HG03066 (cell line): ENCODE data around the gene DMXL1.
A peak's percentile ranks its signal among the peaks of the same experiment; 100 is the strongest.

Experiments
- ATAC-seq: cut with Tn5 transposase; IDR thresholded peaks from one replicate; pipeline ENCODE4 v1.9.1; 2021; ENCODE audit warnings: low read depth; ENCODE audit not compliant: unreplicated experiment

DMXL1 gene

DNA sequence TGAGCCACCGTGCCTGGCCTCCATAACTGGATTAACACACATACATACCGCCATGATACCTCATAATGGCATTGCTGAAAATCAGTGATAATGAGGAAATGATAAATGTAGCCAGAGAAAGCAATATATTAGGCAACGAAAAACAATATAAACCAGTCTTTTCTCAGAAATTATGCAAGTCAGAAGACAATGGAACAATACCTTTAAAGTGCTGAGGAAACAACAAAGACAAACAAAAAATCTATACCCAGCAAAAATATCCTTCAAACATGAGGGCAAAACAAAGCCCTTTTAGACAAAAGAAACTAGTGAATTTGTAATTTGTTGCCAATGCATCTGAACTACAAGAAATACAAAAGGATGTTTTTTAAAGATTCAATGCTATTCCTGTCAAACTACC is 186.7 kb downstream of the DMXL1 start:
- ATAC-seq, result no peak

DNA sequence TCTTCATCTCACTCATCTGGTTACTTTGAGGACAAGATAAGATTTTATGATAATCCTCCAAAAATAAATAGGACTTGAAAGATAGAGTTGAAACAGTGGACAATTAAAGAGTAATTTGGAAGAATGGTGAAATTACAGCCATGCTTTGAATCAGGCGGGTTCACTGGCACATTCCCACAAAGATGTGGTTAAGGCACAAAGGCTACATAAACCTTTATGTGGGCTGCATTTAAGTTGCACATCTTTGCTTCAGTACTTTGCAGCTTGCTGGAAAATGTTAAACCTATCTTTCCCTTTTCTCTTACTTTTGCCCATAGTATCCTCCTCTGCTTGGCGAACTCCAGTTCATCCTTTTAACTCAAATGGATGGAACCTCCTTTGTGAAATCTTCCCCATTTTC is 192.8 kb downstream of the DMXL1 start:
- no peak for ATAC-seq

DNA sequence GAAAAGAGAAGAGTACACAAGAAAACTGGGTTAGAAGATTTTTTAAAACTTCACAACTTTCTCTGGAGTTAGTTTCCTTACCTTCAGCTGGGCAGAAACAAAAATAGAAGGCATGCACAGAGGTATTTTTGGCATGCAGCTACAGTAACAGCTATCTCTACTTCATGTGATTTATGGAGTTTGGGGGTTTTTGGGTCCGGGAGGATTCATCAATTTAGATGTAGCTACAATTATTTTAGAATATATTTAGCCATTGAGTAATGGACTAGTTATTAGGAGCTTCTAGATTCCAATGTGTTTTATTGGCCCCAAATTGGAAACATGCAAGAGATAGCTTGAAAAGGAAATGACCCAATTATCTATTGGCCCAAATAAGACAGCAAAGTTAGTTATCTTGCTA is 193.3 kb downstream of the DMXL1 start:
- ATAC-seq, result no peak

DNA sequence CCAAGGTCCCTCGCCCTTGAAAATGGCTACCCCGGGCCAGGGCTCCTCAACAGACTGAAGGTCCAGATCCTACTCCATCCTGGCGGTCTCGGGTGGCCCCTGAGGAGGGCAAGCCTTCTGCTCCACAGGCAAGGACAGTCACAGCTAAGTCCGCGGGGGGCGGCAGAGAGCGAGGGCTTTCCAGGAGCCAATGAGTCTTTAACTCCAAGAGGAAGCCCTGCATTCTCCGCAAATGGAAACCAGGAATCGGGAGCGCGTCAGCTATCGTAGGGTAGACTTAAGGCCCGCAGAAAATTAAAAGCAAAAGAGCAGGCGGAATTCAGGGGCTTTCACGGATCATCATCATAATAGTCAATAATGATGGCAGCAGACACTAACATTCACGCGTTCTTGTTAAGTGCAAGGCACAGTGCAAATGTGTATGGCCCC is 197.1 kb downstream of the DMXL1 start:
- ATAC-seq, result peak; percentile 73

DNA sequence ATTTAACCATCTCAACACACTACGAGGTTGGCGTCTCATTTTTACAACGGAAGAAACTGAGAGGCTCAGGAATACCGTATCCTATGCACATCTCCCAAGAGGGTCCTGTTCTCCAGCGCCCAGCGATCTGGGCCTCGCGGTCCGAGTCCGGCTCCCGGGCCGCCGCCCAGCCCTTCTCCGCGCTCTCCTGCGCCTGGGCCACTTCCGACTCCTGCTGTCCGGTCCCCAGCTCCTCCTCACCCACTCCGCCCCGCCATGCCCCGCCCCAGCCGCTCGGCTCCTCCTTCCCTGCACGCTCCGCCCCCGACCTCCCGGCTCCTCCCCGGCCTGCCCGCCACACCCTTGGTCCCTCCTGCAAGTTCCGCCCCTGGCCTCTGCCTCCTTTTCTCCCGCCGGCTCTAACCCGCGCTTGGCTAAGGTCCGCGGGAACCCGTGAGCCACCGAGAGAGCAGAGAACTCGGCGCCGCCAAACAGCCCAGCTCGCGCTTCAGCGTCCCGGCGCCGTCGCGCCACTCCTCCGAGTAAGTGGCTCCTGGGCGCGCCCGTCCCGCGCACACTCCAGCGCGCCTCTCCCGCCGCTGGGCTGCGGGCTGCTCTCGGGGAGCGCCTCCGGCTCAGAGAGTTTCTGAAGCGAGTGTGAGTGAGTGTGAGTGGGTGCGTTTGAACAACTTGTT is 197.6 kb downstream of the DMXL1 start:
- peak; percentile 85 for ATAC-seq

DNA sequence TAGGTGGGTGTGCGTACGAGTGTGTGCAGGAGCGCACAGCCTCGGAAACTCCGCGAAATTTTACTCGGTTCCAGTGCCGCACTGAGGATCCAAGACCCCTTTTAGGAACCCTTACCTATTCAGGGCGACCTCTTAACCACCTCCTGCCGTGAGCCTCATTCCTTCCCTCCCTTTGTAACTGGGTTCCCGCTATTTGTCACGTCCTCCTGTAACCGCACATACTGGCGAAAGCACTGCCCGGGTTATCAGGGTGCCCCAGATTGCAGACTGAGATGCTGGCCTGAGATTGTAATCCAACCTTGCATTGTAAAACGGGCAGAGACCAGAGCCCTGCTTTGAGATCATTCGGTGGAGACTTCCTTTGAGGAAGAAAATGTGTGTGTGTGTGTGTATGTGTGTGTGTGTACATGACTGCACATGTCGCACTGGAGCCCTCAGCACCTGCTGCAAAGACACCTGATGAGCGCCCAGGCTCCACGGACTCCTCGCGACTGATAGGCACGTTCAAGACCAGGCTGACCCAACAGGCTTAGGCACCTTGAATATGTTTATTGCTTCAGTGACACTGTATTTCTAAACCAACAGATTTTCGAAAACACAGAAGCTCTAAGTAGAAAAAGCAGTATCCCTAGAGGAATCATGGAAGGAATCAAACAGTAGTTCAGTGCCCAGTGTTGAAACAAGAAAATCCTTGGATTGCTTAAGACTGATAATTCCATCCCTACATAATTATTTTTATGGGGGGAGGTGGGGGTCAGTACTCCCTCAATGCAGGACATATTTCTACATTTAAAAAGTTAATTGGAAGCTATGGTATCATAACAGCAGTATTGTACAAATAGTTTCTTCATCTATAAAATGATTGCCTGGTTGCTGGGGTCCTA is 198.4 kb downstream of the DMXL1 start:
- peak; percentile 2 for ATAC-seq

DNA sequence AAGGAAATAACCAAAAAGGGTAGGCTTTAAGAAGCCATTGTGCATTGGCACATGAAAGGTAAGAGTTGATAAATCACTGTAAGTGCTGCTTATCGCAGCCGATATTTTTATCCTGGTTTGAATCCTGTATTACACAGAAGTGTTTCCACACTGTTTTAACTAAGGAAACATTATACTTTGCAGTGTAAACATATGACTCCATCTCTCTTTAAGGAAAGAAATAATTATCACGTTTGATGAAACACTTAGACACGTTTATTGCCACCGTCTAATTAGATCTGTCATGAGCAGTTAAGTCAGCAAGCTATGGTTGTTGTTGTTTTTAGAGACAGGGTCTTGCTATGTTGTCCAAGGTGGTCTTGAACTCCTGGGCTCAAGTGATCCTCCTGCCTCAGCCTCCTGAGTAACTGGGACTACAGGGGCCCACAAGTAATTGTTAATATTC is 199.3 kb downstream of the DMXL1 start:
- ATAC-seq, result no peak

DNA sequence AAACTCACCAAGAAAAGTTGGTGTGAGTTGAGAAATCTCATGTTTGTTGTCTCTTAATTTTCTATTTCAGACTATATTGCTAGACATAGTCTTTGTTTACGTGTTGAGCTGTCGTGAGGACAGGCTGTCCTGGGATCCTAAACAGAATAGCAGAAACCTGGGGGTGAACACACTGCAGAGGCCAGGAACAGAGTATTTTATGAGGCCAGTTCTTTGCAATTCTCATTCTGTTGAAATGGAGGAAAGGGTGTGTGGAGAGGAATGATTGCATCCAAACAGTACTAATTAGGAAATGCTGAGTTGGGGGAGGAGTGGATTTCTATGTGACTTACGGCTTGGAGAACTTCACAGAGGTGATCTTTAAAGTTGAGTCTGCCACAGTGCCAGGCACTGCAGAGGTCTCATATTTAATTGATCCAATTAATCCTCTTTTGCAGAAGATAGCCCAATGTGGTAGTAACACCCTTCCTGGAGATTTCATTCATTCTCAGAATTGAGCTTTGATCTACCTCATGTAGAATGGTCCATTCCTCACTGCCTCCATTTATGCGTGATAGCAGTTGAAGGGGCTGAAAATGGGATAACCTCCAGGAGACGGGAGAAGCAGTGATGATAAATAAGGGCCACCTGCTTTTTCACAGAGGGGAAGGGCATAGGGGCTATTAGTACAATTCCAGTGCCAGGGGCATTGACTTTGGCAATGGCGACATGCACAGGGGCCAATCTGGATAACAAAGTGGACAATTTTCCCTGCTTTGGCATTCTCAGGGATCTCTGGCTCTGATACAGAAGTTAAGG is 200.3 kb downstream of the DMXL1 start:
- ATAC-seq, result no peak

DNA sequence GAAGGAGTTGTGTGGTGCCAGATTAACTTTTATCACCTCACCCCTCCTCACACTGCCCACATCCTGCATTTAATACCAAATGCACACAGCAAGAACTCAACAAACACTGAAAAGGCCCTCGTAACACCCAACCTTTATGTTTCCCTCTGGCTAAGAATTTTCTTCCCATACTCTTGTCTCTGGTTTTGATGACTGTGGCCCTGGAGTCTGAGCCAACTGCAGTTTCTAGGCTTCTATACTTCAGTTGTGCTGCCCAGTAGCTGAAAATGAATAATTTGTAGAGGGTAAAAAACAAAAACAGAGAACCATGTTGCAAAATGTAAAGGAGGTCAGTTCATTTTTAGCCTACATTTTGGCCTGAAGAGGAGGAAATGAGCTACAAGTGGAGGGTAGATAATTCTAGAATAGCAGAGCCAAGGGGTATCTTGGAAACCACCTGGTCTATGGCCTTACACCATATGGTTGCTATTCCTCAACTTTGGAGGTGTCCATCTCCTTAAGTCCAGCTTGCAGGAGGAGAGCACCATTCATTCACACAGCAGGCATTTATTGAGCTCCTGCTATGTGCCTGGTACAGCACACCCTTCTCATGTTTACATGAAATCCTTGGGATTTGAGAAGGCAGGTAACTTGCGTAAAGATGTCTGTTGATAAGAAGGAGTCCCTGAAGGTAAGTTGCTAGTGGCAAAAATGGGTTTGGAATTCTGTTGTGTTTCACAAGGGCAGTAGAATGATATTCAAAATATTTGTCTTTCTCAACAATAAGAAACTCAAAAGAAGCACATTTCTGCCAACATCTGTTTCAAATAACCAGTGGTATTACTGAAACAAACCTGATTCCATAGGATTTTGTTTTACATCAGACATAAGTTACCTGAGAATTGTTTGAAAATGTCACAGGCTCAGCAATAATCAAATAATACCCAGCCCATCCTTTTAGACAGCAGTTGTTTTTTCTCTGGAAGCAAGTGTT is 201.2 kb downstream of the DMXL1 start:
- no peak for ATAC-seq

DNA sequence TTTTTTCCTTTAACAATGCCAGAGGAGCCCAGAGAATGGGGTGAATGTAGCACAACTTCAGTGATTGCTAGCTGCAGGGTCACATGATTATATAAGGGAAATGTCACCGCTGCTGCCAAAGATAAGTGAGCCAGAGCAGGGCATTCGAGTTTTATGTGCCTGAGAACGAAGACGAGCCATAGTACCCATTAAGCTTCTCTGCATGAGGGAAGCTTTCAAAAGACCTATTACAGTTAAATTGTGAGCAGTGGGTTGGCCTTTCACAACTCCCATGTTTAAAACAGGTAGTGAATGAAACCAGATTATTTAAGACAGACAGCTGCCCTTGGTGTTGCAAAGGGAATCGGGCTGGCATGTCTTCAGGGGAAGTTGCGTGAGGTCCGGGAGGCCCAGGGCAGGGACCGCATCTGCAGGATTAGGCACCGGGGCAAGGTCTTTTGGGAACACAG is 202.5 kb downstream of the DMXL1 start:
- no peak for ATAC-seq

DNA sequence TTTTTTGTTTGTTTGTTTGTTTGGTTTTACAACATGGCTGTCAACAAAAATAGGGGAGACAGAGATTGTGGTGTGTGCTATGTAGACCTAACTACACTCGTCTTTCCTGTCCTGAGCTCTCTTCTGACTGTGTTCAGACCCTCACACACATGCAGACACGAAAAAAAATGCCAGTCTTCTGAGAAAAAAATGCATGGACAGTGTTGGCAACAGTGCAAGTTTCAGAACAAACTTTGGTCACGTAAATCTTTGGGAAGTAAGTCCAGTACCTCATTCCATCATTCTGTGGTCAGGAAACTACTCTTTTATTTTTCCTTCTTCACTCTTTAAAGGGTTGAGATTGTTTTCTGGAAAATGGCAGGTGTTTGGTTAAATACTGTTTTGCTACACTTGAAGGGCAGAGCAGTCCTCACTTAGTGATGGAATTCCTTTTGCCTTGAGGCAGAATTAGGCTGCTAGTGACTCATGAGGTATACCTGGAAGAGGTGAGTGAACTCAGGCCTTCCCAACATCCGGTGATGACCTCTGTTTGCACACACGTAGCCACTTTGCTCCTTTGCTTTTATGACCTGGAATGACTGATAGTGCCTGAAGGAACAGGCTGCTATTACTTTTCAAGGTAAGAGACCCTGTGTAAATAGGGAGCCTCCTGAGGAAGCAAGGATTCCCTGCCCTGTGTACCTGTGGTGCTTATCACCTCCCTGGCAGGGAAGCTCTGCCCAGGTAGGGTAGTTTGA is 203.3 kb downstream of the DMXL1 start:
- ATAC-seq, result no peak

DNA sequence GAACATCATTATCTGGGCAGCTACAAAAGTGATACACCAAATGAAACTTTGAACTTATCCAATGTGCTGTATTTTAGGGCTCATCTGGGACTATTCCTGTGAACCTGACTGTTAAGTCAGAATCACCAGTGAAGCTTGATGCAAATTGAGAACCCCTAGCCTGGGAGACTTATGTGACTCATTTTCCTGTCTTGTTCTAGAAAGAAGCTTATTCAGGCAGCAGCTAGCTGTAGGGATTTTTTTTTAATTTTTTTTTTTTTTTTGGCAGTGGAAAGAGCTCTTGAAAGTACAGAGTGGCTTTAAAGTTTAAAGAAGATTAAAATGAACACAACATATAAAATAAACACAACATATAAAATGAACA is 203.9 kb downstream of the DMXL1 start:
- ATAC-seq, result no peak

DNA sequence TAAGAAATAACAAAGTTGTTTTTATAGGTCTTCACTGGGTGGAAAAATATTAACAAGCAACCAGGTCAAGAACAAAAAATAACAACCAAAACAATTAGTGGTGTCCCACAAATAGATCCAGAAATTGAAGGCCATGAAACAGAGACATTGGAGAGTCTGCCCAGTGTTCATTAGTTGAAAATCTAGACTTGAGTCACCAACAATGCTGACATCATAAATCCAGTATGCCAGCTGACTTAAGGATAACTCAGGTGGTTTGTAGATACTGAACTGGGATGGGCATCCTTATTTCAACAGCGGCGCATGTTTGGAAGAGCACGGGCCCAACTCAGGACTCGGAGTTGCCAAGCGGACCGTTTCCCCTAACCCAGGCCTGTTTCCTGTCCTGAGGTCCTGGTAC is 204.3 kb downstream of the DMXL1 start:
- peak; percentile 4 for ATAC-seq

DNA sequence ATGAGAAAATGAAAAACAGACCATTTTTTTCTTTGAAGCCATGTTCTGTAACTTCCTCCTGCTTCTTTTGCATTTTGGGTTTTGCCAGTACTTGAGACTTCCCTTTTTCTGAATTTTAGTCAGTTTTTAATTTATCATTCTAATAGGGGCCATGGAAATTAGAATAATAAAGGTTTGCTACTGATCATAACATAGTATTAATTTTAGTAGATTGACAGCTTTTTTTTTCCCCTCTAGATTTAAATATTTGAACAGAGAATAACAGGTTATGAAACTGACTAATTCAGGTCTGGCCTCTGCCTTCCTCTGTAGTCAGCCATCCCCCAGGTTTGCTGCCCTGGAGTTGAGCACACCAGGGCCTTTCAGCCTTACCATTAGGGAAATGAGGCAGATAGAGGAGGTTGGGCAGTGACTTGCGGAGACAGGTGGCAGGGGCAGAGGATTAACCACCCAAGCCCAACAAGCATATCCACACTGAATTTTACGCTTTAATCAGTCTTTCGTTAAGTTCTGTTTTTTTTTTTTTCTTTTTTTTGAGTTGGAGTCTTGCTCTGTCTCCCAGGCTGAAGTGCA is 204.8 kb downstream of the DMXL1 start:
- ATAC-seq, result peak; percentile 72

DNA sequence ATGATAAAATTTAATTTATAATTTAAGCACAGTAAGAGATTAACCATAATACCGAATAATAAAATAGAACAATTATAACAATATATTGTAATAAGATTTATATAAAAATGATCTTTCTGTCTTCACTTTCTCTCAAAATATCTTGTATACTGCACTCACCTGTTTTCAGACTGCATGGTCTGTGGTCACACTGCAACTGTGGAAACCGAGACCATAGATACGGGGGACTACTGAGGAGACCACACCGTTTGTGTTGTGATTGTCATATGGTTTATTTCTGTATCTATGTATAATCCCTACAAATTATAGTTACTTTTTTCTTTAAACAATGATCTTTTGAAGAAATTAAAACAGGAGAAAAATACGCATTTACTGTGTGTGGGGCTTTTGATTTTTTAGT is 206.1 kb downstream of the DMXL1 start:
- no peak for ATAC-seq

DNA sequence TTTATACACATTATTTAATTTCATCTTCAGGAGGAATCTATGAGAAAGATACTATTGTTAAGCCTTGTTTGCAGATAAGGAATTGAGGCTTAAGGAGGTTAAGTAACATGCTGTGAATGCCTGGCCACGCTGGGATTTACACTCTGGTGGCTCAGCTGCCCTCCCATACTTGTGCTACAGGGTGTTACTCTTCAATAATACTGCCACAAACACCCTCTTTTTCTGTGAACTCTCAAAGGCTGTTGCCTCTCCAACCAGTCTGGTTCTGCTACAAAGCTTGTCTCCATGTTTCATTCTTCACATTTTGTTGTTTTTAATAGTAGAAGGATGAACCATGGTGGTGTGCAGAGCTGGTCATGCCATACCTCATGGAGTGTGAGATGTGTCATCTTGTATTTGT is 208.2 kb downstream of the DMXL1 start:
- ATAC-seq, result no peak

DNA sequence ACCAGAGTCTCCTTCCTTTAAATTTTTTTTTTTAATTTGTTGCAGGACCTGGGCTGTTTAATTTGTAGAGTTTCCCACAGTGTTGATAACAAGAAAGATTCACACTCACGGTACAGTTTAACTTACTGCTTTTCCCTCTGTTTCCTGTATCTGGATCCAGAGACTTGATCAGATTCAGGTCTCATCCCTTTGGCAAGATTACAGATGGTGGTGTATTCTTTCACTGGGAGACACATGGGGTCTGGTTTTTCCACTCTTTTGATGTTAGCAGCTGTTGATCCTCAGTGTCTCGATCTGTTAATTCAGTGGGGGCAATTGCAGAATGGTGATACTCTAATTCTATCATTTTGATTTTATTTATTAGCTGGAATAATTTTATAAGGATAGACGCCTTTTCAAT is 209.5 kb downstream of the DMXL1 start:
- no peak for ATAC-seq

DNA sequence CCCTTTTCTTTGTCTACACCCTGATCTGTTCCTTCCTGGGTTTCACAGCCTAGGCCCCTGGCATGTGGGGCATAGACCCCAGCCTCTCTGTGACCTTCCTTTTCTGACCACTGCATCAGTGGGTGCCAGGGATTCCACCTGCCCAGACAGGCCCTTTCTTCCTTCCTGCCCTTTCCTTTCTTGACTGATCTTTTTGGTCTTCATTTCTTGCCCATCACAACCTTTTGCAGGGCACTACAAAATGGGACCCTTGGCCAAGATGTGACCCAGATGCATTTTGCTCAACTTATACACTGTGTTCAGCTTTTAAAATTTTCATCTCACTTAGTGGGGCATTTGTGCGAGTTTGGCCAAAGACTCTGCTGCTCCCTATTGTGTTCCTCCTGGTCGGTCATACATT is 211.7 kb downstream of the DMXL1 start:
- ATAC-seq, result no peak

DNA sequence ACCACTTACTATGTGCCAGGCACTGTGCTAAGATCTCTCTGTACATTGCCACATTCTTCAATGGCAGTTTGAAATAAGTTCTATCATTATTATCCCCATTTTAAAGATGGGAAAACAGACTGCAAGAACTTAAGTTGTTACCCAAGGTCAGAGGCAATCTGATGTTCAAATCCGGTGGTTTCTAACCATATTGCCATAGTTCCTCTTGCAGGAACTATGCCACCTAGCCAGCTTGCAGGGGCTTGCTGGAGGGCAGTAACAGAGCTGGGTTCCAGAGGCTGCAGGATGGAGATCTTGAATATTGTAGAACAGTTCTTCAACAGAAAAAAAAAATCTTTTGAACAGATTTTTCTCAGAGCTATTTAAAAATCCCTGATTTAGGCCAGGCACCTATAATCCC is 213.1 kb downstream of the DMXL1 start:
- ATAC-seq, result no peak
